ENCODE data around the gene DLL3.

DNA sequence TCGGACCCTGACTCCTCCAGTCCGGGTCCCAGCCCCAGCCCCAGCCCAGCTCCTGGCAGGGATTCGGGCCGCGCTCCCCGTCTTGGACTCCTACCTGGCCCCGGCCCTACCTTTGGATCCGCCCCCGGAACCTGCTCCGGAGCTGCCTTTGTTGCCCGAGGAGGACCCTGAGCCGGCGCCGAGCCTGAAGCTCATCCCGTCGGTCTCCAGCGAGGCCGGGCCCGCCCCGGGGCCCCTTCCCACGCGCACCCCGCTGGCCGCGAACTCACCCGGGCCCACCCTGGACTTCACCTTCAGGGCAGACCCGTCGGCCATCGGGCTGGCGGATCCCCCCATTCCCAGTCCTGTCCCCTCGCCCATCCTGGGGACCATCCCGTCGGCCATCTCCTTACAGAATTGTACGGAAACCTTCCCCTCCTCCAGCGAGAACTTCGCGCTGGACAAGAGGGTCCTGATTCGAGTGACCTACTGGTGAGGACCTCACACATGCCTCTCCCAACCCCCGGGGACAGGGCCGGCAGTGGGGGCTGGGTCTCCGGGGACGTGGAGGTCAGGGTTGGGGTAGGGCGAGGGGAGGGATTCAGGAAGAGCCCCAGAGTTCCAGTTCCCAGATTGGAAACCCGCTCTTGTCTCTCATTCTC, 16.9 kb downstream of the DLL3 start:
- TF ChIP-seq, protein P1, sequence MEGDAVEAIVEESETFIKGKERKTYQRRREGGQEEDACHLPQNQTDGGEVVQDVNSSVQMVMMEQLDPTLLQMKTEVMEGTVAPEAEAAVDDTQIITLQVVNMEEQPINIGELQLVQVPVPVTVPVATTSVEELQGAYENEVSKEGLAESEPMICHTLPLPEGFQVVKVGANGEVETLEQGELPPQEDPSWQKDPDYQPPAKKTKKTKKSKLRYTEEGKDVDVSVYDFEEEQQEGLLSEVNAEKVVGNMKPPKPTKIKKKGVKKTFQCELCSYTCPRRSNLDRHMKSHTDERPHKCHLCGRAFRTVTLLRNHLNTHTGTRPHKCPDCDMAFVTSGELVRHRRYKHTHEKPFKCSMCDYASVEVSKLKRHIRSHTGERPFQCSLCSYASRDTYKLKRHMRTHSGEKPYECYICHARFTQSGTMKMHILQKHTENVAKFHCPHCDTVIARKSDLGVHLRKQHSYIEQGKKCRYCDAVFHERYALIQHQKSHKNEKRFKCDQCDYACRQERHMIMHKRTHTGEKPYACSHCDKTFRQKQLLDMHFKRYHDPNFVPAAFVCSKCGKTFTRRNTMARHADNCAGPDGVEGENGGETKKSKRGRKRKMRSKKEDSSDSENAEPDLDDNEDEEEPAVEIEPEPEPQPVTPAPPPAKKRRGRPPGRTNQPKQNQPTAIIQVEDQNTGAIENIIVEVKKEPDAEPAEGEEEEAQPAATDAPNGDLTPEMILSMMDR (IDR thresholded peaks at IDR 0.05) = no peak
- TF ChIP-seq POLR2A (IDR thresholded peaks at IDR 0.05) = no peak
- TF ChIP-seq EP300 (IDR thresholded peaks at IDR 0.05) = no peak

All from tibial nerve (tissue), 4 donors.